ENCODE data around the gene TSBP1. TPM values are rescaled to one million over a fixed set of nuclear protein-coding genes. Genes with fewer than 3 reads are reported as not detected.

The TSBP1 gene
- total RNA-seq, 1 experiment from 2014 or later = not detected

DNA sequence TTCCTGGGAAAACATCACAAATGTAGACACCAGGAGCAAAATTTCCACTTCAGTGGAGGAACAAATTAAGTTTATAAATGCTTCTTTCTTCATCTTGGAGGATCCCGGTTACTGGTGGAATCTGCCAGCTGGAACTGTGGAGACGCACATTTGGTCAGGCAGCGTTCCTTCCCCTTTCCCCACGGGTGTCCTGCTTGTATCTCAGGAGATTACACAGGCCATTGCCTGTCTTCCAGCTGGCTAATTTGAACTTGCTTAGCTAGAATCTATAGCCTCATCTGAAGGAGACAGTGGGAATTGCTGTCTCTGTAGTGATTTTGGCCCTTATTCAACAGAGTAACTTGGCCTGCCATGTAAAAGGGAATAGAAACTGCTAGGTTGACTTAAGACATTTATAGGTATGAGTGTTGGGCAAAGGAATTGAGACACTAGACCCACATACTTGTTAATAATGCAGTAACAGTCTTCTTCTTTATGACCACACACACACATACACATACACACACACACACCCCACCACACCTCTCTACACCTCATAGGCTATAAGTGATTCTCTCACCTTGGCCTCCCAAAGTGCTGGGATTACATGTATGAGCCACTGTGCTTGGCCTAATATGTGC is 34.4 kb downstream of the TSBP1 start:
- H3K79me1 ChIP-seq (ENCODE audit: insufficient read depth, low read depth, low read length, poor library complexity, severe bottlenecking) = no peaks in the 10 kb centered on the region
- H3K23me2 ChIP-seq (ENCODE audit: insufficient read length, low read depth, low read length, poor library complexity, severe bottlenecking) = no peaks in the 10 kb centered on the region
- no peak overlapping the region for H3K4me2 ChIP-seq (ENCODE audit: insufficient read depth, insufficient read length, low read length)
- H3K14ac ChIP-seq (ENCODE audit: insufficient read depth, low read length) = no peak overlapping the region
- no peak overlapping the region for H3K9ac ChIP-seq (ENCODE audit: extremely low read depth, insufficient read length, low read length)
- H4K8ac ChIP-seq (replicated peaks; ENCODE audit: insufficient read length, low read depth, low read length) = no peak overlapping the region
- Mint-ChIP-seq H3K4me1 (peaks cover 9 to 16% of the 10 kb centered on the region in 2 experiments), H3K27me3 (ENCODE audit: low read depth) (no peaks in the 10 kb centered on the region; the same call in 1 of the 2 replicates), H3K36me3 (ENCODE audit: insufficient read depth in 1 of 3, low read depth in 3 of 3) (no peaks in the 10 kb centered on the region), H3K4me3 (no peak overlapping the region), H3K9me3 (no peaks in the 10 kb centered on the region), H3K27ac (no peak overlapping the region)
- no peak overlapping the region for H2AK5ac ChIP-seq (ENCODE audit: insufficient read length, low read length)
- H2BK5ac ChIP-seq (ENCODE audit: insufficient read length, low read length) = no peak overlapping the region
- H2BK12ac ChIP-seq (ENCODE audit: insufficient read length, low read depth, low read length) = no peak overlapping the region
- WGBS (ENCODE audit: extremely low coverage, insufficient read length, low lambda C conversion rate) = no CpG with 5 or more reads among the region's 4 CpGs
- H2AFZ ChIP-seq (ENCODE audit: low read length) = no peak overlapping the region
- no peak overlapping the region for H2BK15ac ChIP-seq (ENCODE audit: low read depth, low read length)
- no peak overlapping the region for H3T11ph ChIP-seq (ENCODE audit: low read length)
- no peak overlapping the region for H2BK120ac ChIP-seq (ENCODE audit: low read depth, low read length, poor library complexity, severe bottlenecking)
- H4K91ac ChIP-seq (ENCODE audit: insufficient read length, low read depth, low read length) = no peak overlapping the region
- no peak overlapping the region for H3K27ac ChIP-seq (ENCODE audit: insufficient read length, low read depth, low read length)
- H3K18ac ChIP-seq (ENCODE audit: insufficient read length, low read depth, low read length) = no peak overlapping the region
- TF ChIP-seq, protein P1, sequence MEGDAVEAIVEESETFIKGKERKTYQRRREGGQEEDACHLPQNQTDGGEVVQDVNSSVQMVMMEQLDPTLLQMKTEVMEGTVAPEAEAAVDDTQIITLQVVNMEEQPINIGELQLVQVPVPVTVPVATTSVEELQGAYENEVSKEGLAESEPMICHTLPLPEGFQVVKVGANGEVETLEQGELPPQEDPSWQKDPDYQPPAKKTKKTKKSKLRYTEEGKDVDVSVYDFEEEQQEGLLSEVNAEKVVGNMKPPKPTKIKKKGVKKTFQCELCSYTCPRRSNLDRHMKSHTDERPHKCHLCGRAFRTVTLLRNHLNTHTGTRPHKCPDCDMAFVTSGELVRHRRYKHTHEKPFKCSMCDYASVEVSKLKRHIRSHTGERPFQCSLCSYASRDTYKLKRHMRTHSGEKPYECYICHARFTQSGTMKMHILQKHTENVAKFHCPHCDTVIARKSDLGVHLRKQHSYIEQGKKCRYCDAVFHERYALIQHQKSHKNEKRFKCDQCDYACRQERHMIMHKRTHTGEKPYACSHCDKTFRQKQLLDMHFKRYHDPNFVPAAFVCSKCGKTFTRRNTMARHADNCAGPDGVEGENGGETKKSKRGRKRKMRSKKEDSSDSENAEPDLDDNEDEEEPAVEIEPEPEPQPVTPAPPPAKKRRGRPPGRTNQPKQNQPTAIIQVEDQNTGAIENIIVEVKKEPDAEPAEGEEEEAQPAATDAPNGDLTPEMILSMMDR (conservative IDR thresholded peaks at IDR 0.05) = no peak
- no peaks in the 10 kb centered on the region for H4K20me1 ChIP-seq (ENCODE audit: control insufficient read depth, insufficient read depth, insufficient read length)
- no peak overlapping the region for H3K4ac ChIP-seq (ENCODE audit: low read depth, low read length)
- no peak overlapping the region for H3K23ac ChIP-seq (ENCODE audit: insufficient read length, low read depth, low read length)
- H3K27me3 ChIP-seq (ENCODE audit: insufficient read depth, low read length) = no peaks in the 10 kb centered on the region
- no peak overlapping the region for H2BK20ac ChIP-seq (ENCODE audit: low read depth, low read length, poor library complexity, severe bottlenecking)
- H4K5ac ChIP-seq (ENCODE audit: insufficient read length, low read depth, low read length) = no peak overlapping the region
- H3K4me1 ChIP-seq (ENCODE audit: insufficient read depth, low read length) = no peaks in the 10 kb centered on the region
- H3K9me3 ChIP-seq (ENCODE audit: control insufficient read depth, low read depth, low read length) = no peaks in the 10 kb centered on the region
- DNase-seq = no peak
- no peak overlapping the region for H3K56ac ChIP-seq (ENCODE audit: insufficient read length, low read depth, low read length)
- H3K79me2 ChIP-seq (ENCODE audit: insufficient read depth, low read length) = no peaks in the 10 kb centered on the region

Measured in H9 (cell line).